B cell (primary cell): ENCODE results near the gene RNF19B.

Experiments
- EZH2 ChIP-seq: IDR thresholded peaks from 2 replicates; pipeline ENCODE4 v1.6.1; 2012; ENCODE audit warnings: borderline replicate concordance, low read depth, mild to moderate bottlenecking, moderate library complexity, low read length; ENCODE audit not compliant: insufficient read depth, poor library complexity, severe bottlenecking
- TF ChIP-seq, protein P1 (sequence below): fragments of 200-600 bp; IDR thresholded peaks from one replicate; pipeline ENCODE4 v1.8.0; 2022; ENCODE audit warnings: antibody characterized with exemption, mild to moderate bottlenecking

- TF ChIP-seq, protein P1, sequence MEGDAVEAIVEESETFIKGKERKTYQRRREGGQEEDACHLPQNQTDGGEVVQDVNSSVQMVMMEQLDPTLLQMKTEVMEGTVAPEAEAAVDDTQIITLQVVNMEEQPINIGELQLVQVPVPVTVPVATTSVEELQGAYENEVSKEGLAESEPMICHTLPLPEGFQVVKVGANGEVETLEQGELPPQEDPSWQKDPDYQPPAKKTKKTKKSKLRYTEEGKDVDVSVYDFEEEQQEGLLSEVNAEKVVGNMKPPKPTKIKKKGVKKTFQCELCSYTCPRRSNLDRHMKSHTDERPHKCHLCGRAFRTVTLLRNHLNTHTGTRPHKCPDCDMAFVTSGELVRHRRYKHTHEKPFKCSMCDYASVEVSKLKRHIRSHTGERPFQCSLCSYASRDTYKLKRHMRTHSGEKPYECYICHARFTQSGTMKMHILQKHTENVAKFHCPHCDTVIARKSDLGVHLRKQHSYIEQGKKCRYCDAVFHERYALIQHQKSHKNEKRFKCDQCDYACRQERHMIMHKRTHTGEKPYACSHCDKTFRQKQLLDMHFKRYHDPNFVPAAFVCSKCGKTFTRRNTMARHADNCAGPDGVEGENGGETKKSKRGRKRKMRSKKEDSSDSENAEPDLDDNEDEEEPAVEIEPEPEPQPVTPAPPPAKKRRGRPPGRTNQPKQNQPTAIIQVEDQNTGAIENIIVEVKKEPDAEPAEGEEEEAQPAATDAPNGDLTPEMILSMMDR: no peak
- TF ChIP-seq EZH2: no peak
Observed at GRCh38 chr1:33013791-33014190, 49.2 kb upstream of the RNF19B start.
